Right atrium auricular region (tissue), 2 donors: ENCODE measurements around the gene ITPRID2. TPM values are rescaled to one million over a fixed set of nuclear protein-coding genes. Genes with fewer than 3 reads are reported as not detected.

Source experiments
- DNase-seq: peaks from one replicate; pipeline ENCODE4 v3.0.0-alpha.2; 2019; ENCODE audit warnings: low spot score
- H3K27ac ChIP-seq, 2 donors: fragments of 200-600 bp; sonication (generic); 1 replicate in 1 of 2; 2 replicates in 1 of 2; pipeline ENCODE4 v1.5.1; 2016 to 2019
- H3K27me3 ChIP-seq, 2 donors: fragments of 200-600 bp; sonication (generic); one replicate each; pipeline versions ENCODE4 v1.5.1 to v1.6.0; 2017 to 2019
- H3K36me3 ChIP-seq: fragments of 200-600 bp; sonication (generic); one replicate; pipeline ENCODE4 v1.5.1; 2016
- H3K4me1 ChIP-seq, 2 donors: fragments of 200-600 bp; sonication (generic); one replicate each; pipeline versions ENCODE4 v1.5.1 to v1.6.0; 2017 to 2019
- H3K4me3 ChIP-seq, 2 donors: fragments of 200-600 bp; sonication (generic); 1 replicate in 1 of 2; 2 replicates in 1 of 2; pipeline ENCODE4 v1.5.1; 2017 to 2019; ENCODE audit warnings: mild to moderate bottlenecking in 1 of 2, moderate library complexity in 1 of 2
- H3K9me3 ChIP-seq, 2 donors: fragments of 200-600 bp; sonication (generic); one replicate each; pipeline ENCODE4 v1.5.1; 2019
- CTCF ChIP-seq, 2 donors: fragments of 200-600 bp; sonication (generic); IDR thresholded peaks; one replicate each; pipeline ENCODE4 v1.5.1; 2019; ENCODE audit warnings: antibody characterized with exemption in 2 of 2
- total RNA-seq, 2 donors: library from RNA; depleted of rRNA; stranded (reverse); fragments of >200 nt; gene quantifications; one replicate each; pipeline ENCODE4 v1.1.0, GENCODE V29; 2016

Gene ITPRID2
- total RNA-seq, 2 donors from 2014 or later: 52.0 to 56.5 TPM

GRCh38 chr2:181918188-181918587 is 26.7 kb downstream of the ITPRID2 start:
- Histone ChIP-seq H3K36me3 (peaks cover 76% of the 10 kb centered on the region), H3K4me1 (no peaks in the 10 kb centered on the region), H3K27me3 (no peaks in the 10 kb centered on the region), H3K27ac (no peak overlapping the region), H3K9me3 (no peaks in the 10 kb centered on the region), H3K4me3 (no peak overlapping the region)
- no peak for TF ChIP-seq CTCF (IDR thresholded peaks at IDR 0.05)
- no peak for DNase-seq

- Histone ChIP-seq H3K27me3 (no peaks in the 10 kb centered on the region), H3K36me3 (peaks cover 63% of the 10 kb centered on the region), H3K4me3 (no peak overlapping the region), H3K4me1 (peaks cover 0 to 11% of the 10 kb centered on the region in 2 donors), H3K27ac (no peak overlapping the region), H3K9me3 (no peaks in the 10 kb centered on the region)
- no peak for TF ChIP-seq CTCF (IDR thresholded peaks at IDR 0.05)
- DNase-seq: no peak
Observed at GRCh38 chr2:181923121-181923520, 31.6 kb downstream of the ITPRID2 start.

DNA sequence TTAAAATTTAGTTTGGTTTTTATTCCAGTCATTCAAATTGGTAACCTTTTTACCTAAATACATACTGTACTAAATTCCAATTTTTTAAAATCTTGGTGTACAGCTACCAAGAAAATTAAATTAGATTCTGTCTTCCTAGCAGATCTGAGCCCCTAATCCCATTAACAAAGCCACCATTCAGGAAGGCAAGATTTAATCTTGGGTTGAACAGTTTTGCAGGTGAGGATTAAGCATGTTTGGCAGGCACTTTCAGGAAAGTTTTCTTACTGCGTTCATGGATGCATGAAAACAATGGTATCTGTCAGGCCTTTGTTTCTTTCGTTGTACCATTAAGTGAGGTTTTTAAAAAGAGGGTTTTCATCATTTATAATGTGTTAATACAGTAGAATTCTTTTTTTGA is 32.8 kb downstream of the ITPRID2 start:
- Histone ChIP-seq H3K4me1 (peaks cover 0 to 11% of the 10 kb centered on the region in 2 donors), H3K4me3 (no peak overlapping the region), H3K27me3 (no peaks in the 10 kb centered on the region), H3K36me3 (peaks cover 51% of the 10 kb centered on the region), H3K27ac (no peak overlapping the region), H3K9me3 (no peaks in the 10 kb centered on the region)
- DNase-seq: no peak
- TF ChIP-seq CTCF (IDR thresholded peaks at IDR 0.05): no peak

GRCh38 chr2:181934694-181935093 is 43.2 kb downstream of the ITPRID2 start:
- TF ChIP-seq CTCF (IDR thresholded peaks at IDR 0.05): no peak
- no peak overlapping the region for H3K27ac ChIP-seq

DNA sequence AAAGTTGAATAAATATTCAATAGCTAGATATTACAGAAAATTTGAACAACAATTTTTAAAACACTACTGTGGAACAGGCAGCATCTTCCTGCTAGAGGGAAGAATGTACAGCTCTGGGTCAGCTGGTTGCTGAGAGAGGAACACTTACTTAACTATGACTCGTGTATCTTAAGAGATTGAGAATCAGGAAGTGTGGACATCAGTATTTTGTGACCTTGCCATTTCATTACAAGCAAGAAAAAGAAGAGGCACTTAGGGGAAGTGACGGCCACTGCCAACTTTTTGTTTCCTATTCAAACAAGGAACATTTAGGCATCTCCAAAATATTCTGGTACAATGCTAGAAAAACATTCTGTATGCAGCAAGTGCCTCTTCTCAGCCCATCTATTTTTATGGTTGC is 45.9 kb downstream of the ITPRID2 start:
- Histone ChIP-seq H3K27me3 (no peaks in the 10 kb centered on the region), H3K4me1 (no peaks in the 10 kb centered on the region), H3K36me3 (no peaks in the 10 kb centered on the region), H3K4me3 (no peak overlapping the region), H3K27ac (no peak overlapping the region), H3K9me3 (no peaks in the 10 kb centered on the region)
- no peak for TF ChIP-seq CTCF (IDR thresholded peaks at IDR 0.05)
- no peak for DNase-seq

More at GRCh38 chr2:181934694-181935093, 43.2 kb downstream of the ITPRID2 start:
- H3K4me1 ChIP-seq: no peaks in the 10 kb centered on the region
- no peaks in the 10 kb centered on the region for H3K9me3 ChIP-seq
- H3K4me3 ChIP-seq: no peak overlapping the region
- peaks cover 15% of the 10 kb centered on the region for H3K36me3 ChIP-seq
- H3K27me3 ChIP-seq: no peaks in the 10 kb centered on the region
- DNase-seq: no peak

DNA sequence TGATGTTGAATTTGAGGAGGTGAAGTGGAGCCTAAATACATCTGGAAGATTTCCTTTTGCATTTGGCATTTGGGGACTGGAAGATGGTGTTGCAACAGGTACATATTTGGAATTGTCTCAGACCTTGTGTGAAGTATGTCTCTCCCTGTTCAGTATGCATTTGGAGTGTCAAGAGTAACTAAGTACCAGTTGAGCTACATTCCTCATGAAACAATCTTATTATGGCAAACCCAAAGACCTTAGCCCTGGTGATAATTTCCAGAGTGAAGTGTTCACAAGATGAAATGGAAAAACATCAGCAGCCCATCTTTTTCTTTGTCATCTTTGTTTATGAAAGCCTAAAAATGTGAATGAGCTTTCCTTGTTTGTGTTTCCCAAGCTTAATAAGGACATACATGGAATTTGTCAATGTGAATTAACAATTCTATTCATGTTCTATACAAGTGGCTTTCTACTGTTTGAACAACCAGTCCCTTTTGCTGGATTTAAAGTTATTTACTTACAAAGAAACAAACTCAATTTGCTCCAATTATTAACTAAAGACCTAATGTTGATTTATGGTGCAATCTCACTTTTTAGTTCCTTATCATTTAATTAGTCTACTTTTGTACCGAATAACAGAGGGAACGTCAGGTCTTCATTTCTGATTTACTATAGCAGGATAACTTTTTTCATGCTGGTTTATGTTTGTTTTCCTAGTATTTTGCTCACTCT is 52.0 kb downstream of the ITPRID2 start:
- Histone ChIP-seq H3K9me3 (no peaks in the 10 kb centered on the region), H3K27ac (no peak overlapping the region), H3K27me3 (no peaks in the 10 kb centered on the region), H3K4me3 (no peak overlapping the region), H3K36me3 (no peaks in the 10 kb centered on the region), H3K4me1 (no peaks in the 10 kb centered on the region)
- no peak for DNase-seq
- TF ChIP-seq CTCF (IDR thresholded peaks at IDR 0.05): no peak
